Measurements from ENCODE around the gene GALNT1. TPM values are rescaled to one million over a fixed set of nuclear protein-coding genes. Genes with fewer than 3 reads are reported as not detected.
"Not testable (repeated sequence)": the region's sequence is repeated elsewhere in the genome, so short reads cannot be mapped to it uniquely, and the experiment has no call there.

GALNT1 gene
- total RNA-seq, 1 donor = 796 TPM

GRCh38 chr18:35571138-35571537 is 10.4 kb upstream of the GALNT1 start:
- no peaks in the 10 kb centered on the region for H3K79me2 ChIP-seq (ENCODE audit: insufficient read depth, low read length)
- H3K27ac ChIP-seq (ENCODE audit: low read depth, low read length) = peak overlapping the region; percentile 56
- no peak overlapping the region for H3K4me3 ChIP-seq (ENCODE audit: insufficient read depth, low read length)
- peak overlapping the region; percentile 50 for H3K4me2 ChIP-seq (ENCODE audit: insufficient read depth, low read length)
- no peaks in the 10 kb centered on the region for H3K36me3 ChIP-seq (ENCODE audit: insufficient read depth, low read length)
- no peaks in the 10 kb centered on the region for H3K9me3 ChIP-seq (ENCODE audit: low read depth, low read length)
- no peaks in the 10 kb centered on the region for H4K20me1 ChIP-seq (ENCODE audit: insufficient read depth, low read length)
- DNase-seq (ENCODE audit: insufficient read length, low spot score, missing footprints) = no peak
- peak overlapping the region; percentile 4 for H2AFZ ChIP-seq (ENCODE audit: low read length)
- TF ChIP-seq CTCF (IDR thresholded peaks at IDR 0.05; ENCODE audit: extremely low read depth, low read depth, low read length) = no peak
- H3K4me1 ChIP-seq (ENCODE audit: insufficient read depth, low read length) = peaks cover 15% of the 10 kb centered on the region
- H3K27me3 ChIP-seq (ENCODE audit: insufficient read depth, low read length) = no peaks in the 10 kb centered on the region

- Histone ChIP-seq H3K4me3 (ENCODE audit: insufficient read depth, low read length) (no peak overlapping the region), H3K4me1 (ENCODE audit: insufficient read depth, low read length) (peaks cover 17% of the 10 kb centered on the region), H3K27me3 (ENCODE audit: insufficient read depth, low read length) (no peaks in the 10 kb centered on the region), H3K79me2 (ENCODE audit: insufficient read depth, low read length) (no peaks in the 10 kb centered on the region), H3K27ac (ENCODE audit: low read depth, low read length) (no peak overlapping the region), H3K36me3 (ENCODE audit: insufficient read depth, low read length) (no peaks in the 10 kb centered on the region), H2AFZ (ENCODE audit: low read length) (peak overlapping the region; percentile 25), H3K4me2 (ENCODE audit: insufficient read depth, low read length) (peak overlapping the region; percentile 9), H4K20me1 (ENCODE audit: insufficient read depth, low read length) (no peaks in the 10 kb centered on the region), H3K9me3 (ENCODE audit: low read depth, low read length) (no peaks in the 10 kb centered on the region)
- peak; percentile 17 for DNase-seq (ENCODE audit: insufficient read length, low spot score, missing footprints)
- no peak for TF ChIP-seq CTCF (IDR thresholded peaks at IDR 0.05; ENCODE audit: extremely low read depth, low read depth, low read length)
These were observed 8.9 kb upstream of the GALNT1 start for GRCh38 chr18:35572644-35573043.

- H3K4me1 ChIP-seq (ENCODE audit: insufficient read depth, low read length) = peaks cover 23% of the 10 kb centered on the region
- H3K4me3 ChIP-seq (ENCODE audit: insufficient read depth, low read length) = no peak overlapping the region
- no peak overlapping the region for H2AFZ ChIP-seq (ENCODE audit: low read length)
- no peaks in the 10 kb centered on the region for H3K27me3 ChIP-seq (ENCODE audit: insufficient read depth, low read length)
- no peaks in the 10 kb centered on the region for H3K36me3 ChIP-seq (ENCODE audit: insufficient read depth, low read length)
- no peak for TF ChIP-seq CTCF (IDR thresholded peaks at IDR 0.05; ENCODE audit: extremely low read depth, low read depth, low read length)
- H3K27ac ChIP-seq (ENCODE audit: low read depth, low read length) = no peak overlapping the region
- no peaks in the 10 kb centered on the region for H3K79me2 ChIP-seq (ENCODE audit: insufficient read depth, low read length)
- no peak for DNase-seq (ENCODE audit: insufficient read length, low spot score, missing footprints)
- no peaks in the 10 kb centered on the region for H4K20me1 ChIP-seq (ENCODE audit: insufficient read depth, low read length)
- H3K9me3 ChIP-seq (ENCODE audit: low read depth, low read length) = no peaks in the 10 kb centered on the region
- H3K4me2 ChIP-seq (ENCODE audit: insufficient read depth, low read length) = no peak overlapping the region
These were observed 8.0 kb upstream of the GALNT1 start for GRCh38 chr18:35573531-35573930.

GRCh38 chr18:35576240-35576845 is 5.2 kb upstream of the GALNT1 start:
- H3K79me2 ChIP-seq (ENCODE audit: insufficient read depth, low read length); H3K27me3 ChIP-seq (ENCODE audit: insufficient read depth, low read length); H2AFZ ChIP-seq (ENCODE audit: low read length); H3K27ac ChIP-seq (ENCODE audit: low read depth, low read length); H3K4me2 ChIP-seq (ENCODE audit: insufficient read depth, low read length); H4K20me1 ChIP-seq (ENCODE audit: insufficient read depth, low read length); H3K9me3 ChIP-seq (ENCODE audit: low read depth, low read length); DNase-seq (ENCODE audit: insufficient read length, low spot score, missing footprints); H3K36me3 ChIP-seq (ENCODE audit: insufficient read depth, low read length); H3K4me3 ChIP-seq (ENCODE audit: insufficient read depth, low read length): not testable (repeated sequence)
- H3K4me1 ChIP-seq (ENCODE audit: insufficient read depth, low read length) = peaks cover 17% of the 10 kb centered on the region

All from osteoblast (primary cell).